H9 (cell line): Measurements from ENCODE around the gene DLG5. TPM values are rescaled to one million over a fixed set of nuclear protein-coding genes. Genes with fewer than 3 reads are reported as not detected.

Experiments
- DNase-seq: peaks from one replicate; pipeline ENCODE4 v3.0.0-alpha.2; 2017
- H2AFZ ChIP-seq: one replicate; pipeline ENCODE4 v1.6.1; 2013; ENCODE audit warnings: mild to moderate bottlenecking, low read length, control low read depth, moderate library complexity
- H2AK5ac ChIP-seq: 2 replicates; pipeline ENCODE4 v1.6.1; 2013; ENCODE audit warnings: low read length, control low read depth, mixed read lengths; ENCODE audit not compliant: insufficient read length
- H2BK120ac ChIP-seq: one replicate; pipeline ENCODE4 v1.6.1; 2013; ENCODE audit warnings: low read depth, mild to moderate bottlenecking, low read length, control low read depth, inconsistent platforms; ENCODE audit not compliant: poor library complexity, severe bottlenecking
- H2BK12ac ChIP-seq: 2 replicates; pipeline ENCODE4 v1.6.1; 2013; ENCODE audit warnings: low read length, control low read depth, mixed read lengths, low read depth; ENCODE audit not compliant: insufficient read length
- H2BK15ac ChIP-seq: 2 replicates; pipeline ENCODE4 v1.6.1; 2013; ENCODE audit warnings: low read depth, low read length, control low read depth
- H2BK20ac ChIP-seq: one replicate; pipeline ENCODE4 v1.6.1; 2013; ENCODE audit warnings: low read depth, mild to moderate bottlenecking, low read length, control low read depth, inconsistent platforms; ENCODE audit not compliant: poor library complexity, severe bottlenecking
- H2BK5ac ChIP-seq: 2 replicates; pipeline ENCODE4 v1.6.1; 2013; ENCODE audit warnings: low read length, control low read depth, mixed read lengths; ENCODE audit not compliant: insufficient read length
- H3K14ac ChIP-seq: 2 replicates; pipeline ENCODE4 v1.6.1; 2013; ENCODE audit warnings: low read length, control low read depth; ENCODE audit not compliant: insufficient read depth
- H3K18ac ChIP-seq: 2 replicates; pipeline ENCODE4 v1.6.1; 2013; ENCODE audit warnings: low read depth, mild to moderate bottlenecking, mixed read lengths, low read length, control low read depth; ENCODE audit not compliant: insufficient read length
- H3K23ac ChIP-seq: 2 replicates; pipeline ENCODE4 v1.6.1; 2013; ENCODE audit warnings: low read length, control low read depth, mixed read lengths, low read depth; ENCODE audit not compliant: insufficient read length
- H3K23me2 ChIP-seq: 2 replicates; pipeline ENCODE4 v1.6.1; 2013; ENCODE audit warnings: low read depth, mild to moderate bottlenecking, mixed read lengths, low read length, control low read depth; ENCODE audit not compliant: insufficient read length, poor library complexity, severe bottlenecking
- H3K27ac ChIP-seq: 2 replicates; pipeline ENCODE4 v1.5.1; 2013; ENCODE audit warnings: low read length, control low read depth, mixed read lengths, low read depth; ENCODE audit not compliant: insufficient read length
- H3K27me3 ChIP-seq: 2 replicates; pipeline ENCODE4 v1.6.1; 2013; ENCODE audit warnings: low read length, control low read depth, inconsistent platforms; ENCODE audit not compliant: insufficient read depth
- H3K4ac ChIP-seq: 2 replicates; pipeline ENCODE4 v1.6.1; 2013; ENCODE audit warnings: low read depth, mild to moderate bottlenecking, control low read depth, inconsistent platforms, low read length, moderate library complexity
- H3K4me1 ChIP-seq: 2 replicates; pipeline ENCODE4 v1.6.1; 2013; ENCODE audit warnings: low read length, control low read depth, inconsistent platforms; ENCODE audit not compliant: insufficient read depth
- H3K4me2 ChIP-seq: 2 replicates; pipeline ENCODE4 v1.6.1; 2013; ENCODE audit warnings: low read length, control low read depth, mixed read lengths; ENCODE audit not compliant: insufficient read length, insufficient read depth
- H3K56ac ChIP-seq: 2 replicates; pipeline ENCODE4 v1.6.1; 2013; ENCODE audit warnings: low read depth, mild to moderate bottlenecking, mixed read lengths, low read length, control low read depth; ENCODE audit not compliant: insufficient read length
- H3K79me1 ChIP-seq: 2 replicates; pipeline ENCODE4 v1.6.1; 2013; ENCODE audit warnings: low read depth, mild to moderate bottlenecking, moderate library complexity, low read length, control low read depth, inconsistent platforms; ENCODE audit not compliant: insufficient read depth, poor library complexity, severe bottlenecking
- H3K79me2 ChIP-seq: 2 replicates; pipeline ENCODE4 v1.6.1; 2013; ENCODE audit warnings: low read length, control low read depth, inconsistent platforms; ENCODE audit not compliant: insufficient read depth
- H3K9ac ChIP-seq: 2 replicates; pipeline ENCODE4 v1.6.1; 2013; ENCODE audit warnings: low read length, control low read depth, mixed read lengths; ENCODE audit not compliant: insufficient read length; ENCODE audit errors: extremely low read depth
- H3K9me3 ChIP-seq: one replicate; pipeline ENCODE4 v1.6.1; 2013; ENCODE audit warnings: low read depth, low read length, inconsistent platforms; ENCODE audit not compliant: control insufficient read depth
- H3T11ph ChIP-seq: one replicate; pipeline ENCODE4 v1.6.1; 2013; ENCODE audit warnings: mild to moderate bottlenecking, low read length, control low read depth, inconsistent platforms
- H4K20me1 ChIP-seq: one replicate; pipeline ENCODE4 v1.6.1; 2013; ENCODE audit not compliant: control insufficient read depth, insufficient read length, insufficient read depth
- H4K5ac ChIP-seq: 2 replicates; pipeline ENCODE4 v1.6.1; 2013; ENCODE audit warnings: low read depth, mild to moderate bottlenecking, mixed read lengths, low read length, control low read depth; ENCODE audit not compliant: insufficient read length
- H4K8ac ChIP-seq: replicated peaks from 2 replicates; pipeline ENCODE4 v1.6.1; 2013; ENCODE audit warnings: low read length, control low read depth, mixed read lengths, low read depth; ENCODE audit not compliant: insufficient read length
- H4K91ac ChIP-seq: 2 replicates; pipeline ENCODE4 v1.6.1; 2013; ENCODE audit warnings: low read depth, mild to moderate bottlenecking, moderate library complexity, mixed read lengths, low read length, control low read depth; ENCODE audit not compliant: insufficient read length
- H3K27ac Mint-ChIP-seq, 3 experiments: 2 replicates in 2 of 3; 3 replicates in 1 of 3; pipeline ENCODE4 v1.8.0; 2020 to 2021; ENCODE audit warnings: mixed read lengths in 3 of 3, mild to moderate bottlenecking in 1 of 3, moderate library complexity in 1 of 3
- H3K27me3 Mint-ChIP-seq: 2 replicates; pipeline ENCODE4 v1.8.0; 2021; ENCODE audit warnings: low read depth, mild to moderate bottlenecking, moderate library complexity, mixed read lengths
- H3K36me3 Mint-ChIP-seq, 3 experiments: 2 replicates in 2 of 3; 3 replicates in 1 of 3; pipeline ENCODE4 v1.8.0; 2020 to 2021; ENCODE audit warnings: low read depth in 3 of 3, mixed read lengths in 3 of 3; ENCODE audit not compliant: insufficient read depth in 1 of 3
- H3K4me1 Mint-ChIP-seq, 2 experiments: 2 replicates each; pipeline ENCODE4 v1.8.0; 2020; ENCODE audit warnings: mixed read lengths in 2 of 2
- H3K4me3 Mint-ChIP-seq, 2 experiments: 2 replicates in 1 of 2; 3 replicates in 1 of 2; pipeline ENCODE4 v1.8.0; 2020 to 2021; ENCODE audit warnings: mild to moderate bottlenecking in 2 of 2, mixed read lengths in 2 of 2, moderate library complexity in 1 of 2
- H3K9me3 Mint-ChIP-seq, 2 experiments: 2 replicates in 1 of 2; 3 replicates in 1 of 2; pipeline ENCODE4 v1.8.0; 2020; ENCODE audit warnings: mild to moderate bottlenecking in 2 of 2, mixed read lengths in 2 of 2, moderate library complexity in 1 of 2
- CTCF ChIP-seq: fragments of 200-600 bp; sonication (generic); conservative IDR thresholded peaks from 3 replicates; pipeline ENCODE4 v1.8.0; 2021; ENCODE audit warnings: antibody characterized with exemption, mild to moderate bottlenecking
- WGBS: extraction: QIAGEN DNeasy Blood & Tissue Kit; methylation state at CpG from one replicate; pipeline ENCODE4 v1.1.7; 2013; ENCODE audit warnings: missing lambda C conversion rate, low lambda C conversion rate, mixed read lengths; ENCODE audit not compliant: insufficient read length; ENCODE audit errors: extremely low coverage; 5-methylcytosine and 5-hydroxymethylcytosine counted together
- total RNA-seq: library from RNA; stranded (reverse); gene quantifications from 2 replicates; pipeline ENCODE4 v1.2.1, GENCODE V29; 2021

DLG5 gene
- total RNA-seq, 1 experiment from 2014 or later: 67.4 TPM

GRCh38 chr10:77964811-77965210 lies 38.3 kb upstream of the DLG5 start:
- H3K23me2 ChIP-seq: no peaks in the 10 kb centered on the region
- no peak overlapping the region for H3K56ac ChIP-seq
- H3K9me3 ChIP-seq: peaks cover 14% of the 10 kb centered on the region
- no peak overlapping the region for H2BK5ac ChIP-seq
- no peak overlapping the region for H2BK12ac ChIP-seq
- H3K4ac ChIP-seq: no peak overlapping the region
- no peaks in the 10 kb centered on the region for H3K79me1 ChIP-seq
- no peak overlapping the region for H2BK15ac ChIP-seq
- no peak for DNase-seq
- no peak overlapping the region for H3K27ac Mint-ChIP-seq
- H4K5ac ChIP-seq: no peak overlapping the region
- peaks cover 13 to 20% (median 18%) of the 10 kb centered on the region in 3 experiments for H3K36me3 Mint-ChIP-seq
- H3K23ac ChIP-seq: no peak overlapping the region
- no peak overlapping the region for H2BK120ac ChIP-seq
- no peak overlapping the region for H3K14ac ChIP-seq
- H2AK5ac ChIP-seq: no peak overlapping the region
- no peak overlapping the region for H4K91ac ChIP-seq
- TF ChIP-seq CTCF: no peak
- no peak overlapping the region for H3T11ph ChIP-seq
- no peaks in the 10 kb centered on the region for H3K27me3 ChIP-seq
- H3K9me3 Mint-ChIP-seq: peaks cover 22 to 24% of the 10 kb centered on the region in 2 experiments
- no peak overlapping the region for H3K9ac ChIP-seq
- no CpG with 5 or more reads among the region's 1 CpG for WGBS
- no peaks in the 10 kb centered on the region for H3K79me2 ChIP-seq
- no peaks in the 10 kb centered on the region for H4K20me1 ChIP-seq
- no peaks in the 10 kb centered on the region for H3K27me3 Mint-ChIP-seq
- H2BK20ac ChIP-seq: no peak overlapping the region
- H3K27ac ChIP-seq: no peak overlapping the region
- no peak overlapping the region for H3K18ac ChIP-seq
- no peak overlapping the region for H3K4me2 ChIP-seq
- H3K4me3 Mint-ChIP-seq: no peak overlapping the region
- no peak overlapping the region for H4K8ac ChIP-seq
- H3K4me1 Mint-ChIP-seq: peaks cover 6 to 10% of the 10 kb centered on the region in 2 experiments
- H2AFZ ChIP-seq: no peak overlapping the region
- H3K4me1 ChIP-seq: no peaks in the 10 kb centered on the region
